GM23338 (cell line): ENCODE measurements around the gene MAMSTR. TPM values are rescaled to one million over a fixed set of nuclear protein-coding genes. Genes with fewer than 3 reads are reported as not detected.

ENCODE experiments used
- ATAC-seq: fragments of 200-7000 bp; cut with Tn5 transposase; 3 replicates; pipeline ENCODE4 v1.9.1; 2020
- DNase-seq: peaks from one replicate; pipeline ENCODE4 v3.0.0-alpha.2; 2015; ENCODE audit warnings: low spot score
- H2AFZ ChIP-seq: fragments of 200-600 bp; sonication (generic); 2 replicates; pipeline ENCODE4 v1.8.0; 2016; ENCODE audit warnings: antibody characterized with exemption, mild to moderate bottlenecking, moderate library complexity
- H3F3A ChIP-seq: fragments of 200-600 bp; sonication (generic); replicated peaks from 2 replicates; pipeline ENCODE4 v1.8.0; 2017; ENCODE audit warnings: antibody characterized with exemption, mixed run types, low read depth
- H3K27ac ChIP-seq: fragments of 200-600 bp; sonication (generic); 2 replicates; pipeline ENCODE4 v1.6.1; 2016; ENCODE audit warnings: low read depth
- H3K27me3 ChIP-seq: fragments of 200-600 bp; sonication (generic); 2 replicates; pipeline ENCODE4 v1.8.0; 2016; ENCODE audit warnings: mild to moderate bottlenecking, mixed run types, moderate library complexity; ENCODE audit not compliant: insufficient read depth
- H3K36me3 ChIP-seq: fragments of 200-600 bp; sonication (generic); 2 replicates; pipeline ENCODE4 v1.8.0; 2016; ENCODE audit warnings: mild to moderate bottlenecking; ENCODE audit not compliant: insufficient read depth
- H3K4me1 ChIP-seq: fragments of 200-600 bp; sonication (generic); 2 replicates; pipeline ENCODE4 v1.8.0; 2016; ENCODE audit warnings: mild to moderate bottlenecking, moderate library complexity; ENCODE audit not compliant: insufficient read depth
- H3K4me2 ChIP-seq: fragments of 200-600 bp; sonication (generic); 2 replicates; pipeline ENCODE4 v1.7.1; 2017; ENCODE audit warnings: mixed run types
- H3K4me3 ChIP-seq: fragments of 200-600 bp; sonication (generic); 2 replicates; pipeline ENCODE4 v1.6.1; 2016; ENCODE audit warnings: mixed run types
- H3K79me2 ChIP-seq: fragments of 200-600 bp; sonication (generic); replicated peaks from 2 replicates; pipeline ENCODE4 v1.8.0; 2017; ENCODE audit warnings: mild to moderate bottlenecking; ENCODE audit not compliant: insufficient read depth
- H3K9me2 ChIP-seq: fragments of 200-600 bp; sonication (generic); 2 replicates; pipeline ENCODE4 v1.8.0; 2017; ENCODE audit not compliant: insufficient read depth
- H4K20me1 ChIP-seq: fragments of 200-600 bp; sonication (generic); replicated peaks from 2 replicates; pipeline ENCODE4 v1.8.0; 2017; ENCODE audit warnings: mild to moderate bottlenecking; ENCODE audit not compliant: insufficient read depth
- H3K27ac Mint-ChIP-seq: 2 replicates; pipeline ENCODE4 v1.8.0; 2020; ENCODE audit warnings: inconsistent platforms, mild to moderate bottlenecking, moderate library complexity, mixed read lengths
- H3K27me3 Mint-ChIP-seq: 3 replicates; pipeline ENCODE4 v1.8.0; 2022; ENCODE audit warnings: low read depth, mild to moderate bottlenecking, moderate library complexity, mixed read lengths, inconsistent platforms; ENCODE audit not compliant: insufficient read depth, poor library complexity
- H3K36me3 Mint-ChIP-seq: 3 replicates; pipeline ENCODE4 v1.8.0; 2021; ENCODE audit warnings: low read depth, mild to moderate bottlenecking, inconsistent platforms, moderate library complexity, mixed read lengths
- H3K4me1 Mint-ChIP-seq: 3 replicates; pipeline ENCODE4 v1.8.0; 2020; ENCODE audit warnings: mild to moderate bottlenecking, inconsistent platforms, mixed read lengths
- H3K4me3 Mint-ChIP-seq: 3 replicates; pipeline ENCODE4 v1.8.0; 2021; ENCODE audit warnings: moderate library complexity, mild to moderate bottlenecking, inconsistent platforms, mixed read lengths
- H3K9me3 Mint-ChIP-seq: 3 replicates; pipeline ENCODE4 v1.8.0; 2020; ENCODE audit warnings: moderate library complexity, mild to moderate bottlenecking, inconsistent platforms, mixed read lengths
- EZH2phosphoT487 ChIP-seq: fragments of 200-600 bp; sonication (generic); IDR thresholded peaks from one replicate; pipeline ENCODE4 v1.8.1; 2018; ENCODE audit warnings: antibody characterized with exemption; ENCODE audit not compliant: unreplicated experiment
- JUNB ChIP-seq: IDR thresholded peaks from one replicate; pipeline ENCODE4 v1.6.1; 2016; ENCODE audit warnings: antibody characterized with exemption; ENCODE audit not compliant: unreplicated experiment
- NANOG ChIP-seq: IDR thresholded peaks from 2 replicates; pipeline ENCODE4 v1.6.1; 2016; ENCODE audit warnings: antibody characterized with exemption, borderline replicate concordance
- POLR2AphosphoS5 ChIP-seq: IDR thresholded peaks from 2 replicates; pipeline ENCODE4 v1.6.1; 2016; ENCODE audit warnings: antibody characterized with exemption, low read depth
- STAT1 ChIP-seq: IDR thresholded peaks from one replicate; pipeline ENCODE4 v1.6.1; 2016; ENCODE audit warnings: antibody characterized with exemption; ENCODE audit not compliant: unreplicated experiment
- ZNF114 ChIP-seq: fragments of 250-450 bp; sonication (Bioruptor Pico); IDR thresholded peaks from 2 replicates; pipeline ENCODE4 v1.5.0; 2020; ENCODE audit warnings: mild to moderate bottlenecking, moderate library complexity
- ZNF331 ChIP-seq: fragments of 250-450 bp; sonication (Bioruptor Pico); IDR thresholded peaks from 2 replicates; pipeline ENCODE4 v1.5.0; 2020; ENCODE audit warnings: low read depth, mild to moderate bottlenecking, moderate library complexity
- polyA plus RNA-seq: library from polyadenylated mRNA; unstranded; fragments of >200 nt; fragmentation: Nextera tagmentation; extraction: Ambion mirVana; gene quantifications from 2 replicates; pipeline ENCODE4 v1.2.1, GENCODE V29; 2016
- total RNA-seq: library from RNA; depleted of rRNA; stranded (reverse); fragments of >200 nt; shearing (Covaris generic); gene quantifications from 2 replicates; pipeline ENCODE4 v1.2.3, GENCODE V29; 2014
- TF ChIP-seq, protein P1 (sequence below): fragments of 250-450 bp; sonication (Bioruptor Pico); IDR thresholded peaks from 2 replicates; pipeline ENCODE4 v1.5.0; 2020; ENCODE audit warnings: mild to moderate bottlenecking, moderate library complexity
- TF ChIP-seq, protein P2 (sequence below): IDR thresholded peaks from one replicate; pipeline ENCODE4 v1.6.1; 2018; ENCODE audit warnings: antibody characterized with exemption; ENCODE audit not compliant: unreplicated experiment

MAMSTR gene
- total and polyA plus RNA-seq, 2 experiments from 2014 or later = 1.9 to 2.0 TPM

DNA sequence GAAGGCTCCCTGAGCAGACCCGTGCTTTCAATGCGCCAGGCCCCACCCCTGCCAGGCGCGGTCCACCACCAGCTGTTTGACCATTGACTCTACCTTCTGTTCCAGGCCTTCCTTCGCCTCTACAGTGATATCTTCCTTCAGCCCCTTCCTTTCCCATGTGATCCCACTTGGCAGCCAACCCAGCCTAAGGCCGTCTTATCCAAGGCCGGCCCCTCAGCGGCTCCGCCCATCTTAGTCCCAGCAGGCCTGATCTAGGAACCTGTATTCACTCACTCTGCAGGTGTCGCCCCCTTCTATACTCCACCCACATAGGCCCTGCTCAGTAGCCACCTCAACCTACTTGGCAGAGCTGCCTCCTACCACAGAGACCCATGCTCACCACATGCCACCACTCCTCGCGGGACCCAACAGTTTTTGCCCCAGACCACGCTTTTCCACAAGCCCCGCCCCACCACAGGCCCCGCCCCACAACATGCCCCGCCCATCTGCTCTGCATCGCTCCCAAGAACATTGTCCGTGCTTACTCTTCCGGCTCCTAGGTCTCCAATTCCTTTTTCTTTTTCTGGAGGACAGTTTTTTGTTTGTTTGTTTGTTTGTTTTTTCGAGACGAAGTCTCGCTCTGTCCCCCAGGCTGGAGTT lies 18.0 kb upstream of the MAMSTR start:
- Mint-ChIP-seq H3K4me1 (peaks cover 33% of the 10 kb centered on the region), H3K4me3 (peak overlapping the region; percentile 54), H3K27me3 (peaks cover 37% of the 10 kb centered on the region), H3K36me3 (peaks cover 4% of the 10 kb centered on the region), H3K9me3 (peaks cover 5% of the 10 kb centered on the region), H3K27ac (peak overlapping the region; percentile 78)
- ATAC-seq = peak; percentile 32
- Histone ChIP-seq H3K36me3 (no peaks in the 10 kb centered on the region), H3F3A (peaks cover 26% of the 10 kb centered on the region), H4K20me1 (no peaks in the 10 kb centered on the region), H3K27ac (peak overlapping the region; percentile 79; the same call in 1 of the 2 replicates), H3K79me2 (no peaks in the 10 kb centered on the region), H3K9me2 (peaks cover 2% of the 10 kb centered on the region; the same call in 1 of the 2 replicates), H3K4me3 (peak overlapping the region; percentile 51; the same call in 1 of the 2 replicates), H3K4me2 (peak overlapping the region; percentile 75), H3K4me1 (peaks cover 31% of the 10 kb centered on the region), H2AFZ (no peak overlapping the region), H3K27me3 (peaks cover 21% of the 10 kb centered on the region)
- peak; percentile 96 for DNase-seq
- TF ChIP-seq STAT1 (no peak), EZH2phosphoT487 (no peak), POLR2AphosphoS5 (peak; percentile 56)
- TF ChIP-seq, protein P1, sequence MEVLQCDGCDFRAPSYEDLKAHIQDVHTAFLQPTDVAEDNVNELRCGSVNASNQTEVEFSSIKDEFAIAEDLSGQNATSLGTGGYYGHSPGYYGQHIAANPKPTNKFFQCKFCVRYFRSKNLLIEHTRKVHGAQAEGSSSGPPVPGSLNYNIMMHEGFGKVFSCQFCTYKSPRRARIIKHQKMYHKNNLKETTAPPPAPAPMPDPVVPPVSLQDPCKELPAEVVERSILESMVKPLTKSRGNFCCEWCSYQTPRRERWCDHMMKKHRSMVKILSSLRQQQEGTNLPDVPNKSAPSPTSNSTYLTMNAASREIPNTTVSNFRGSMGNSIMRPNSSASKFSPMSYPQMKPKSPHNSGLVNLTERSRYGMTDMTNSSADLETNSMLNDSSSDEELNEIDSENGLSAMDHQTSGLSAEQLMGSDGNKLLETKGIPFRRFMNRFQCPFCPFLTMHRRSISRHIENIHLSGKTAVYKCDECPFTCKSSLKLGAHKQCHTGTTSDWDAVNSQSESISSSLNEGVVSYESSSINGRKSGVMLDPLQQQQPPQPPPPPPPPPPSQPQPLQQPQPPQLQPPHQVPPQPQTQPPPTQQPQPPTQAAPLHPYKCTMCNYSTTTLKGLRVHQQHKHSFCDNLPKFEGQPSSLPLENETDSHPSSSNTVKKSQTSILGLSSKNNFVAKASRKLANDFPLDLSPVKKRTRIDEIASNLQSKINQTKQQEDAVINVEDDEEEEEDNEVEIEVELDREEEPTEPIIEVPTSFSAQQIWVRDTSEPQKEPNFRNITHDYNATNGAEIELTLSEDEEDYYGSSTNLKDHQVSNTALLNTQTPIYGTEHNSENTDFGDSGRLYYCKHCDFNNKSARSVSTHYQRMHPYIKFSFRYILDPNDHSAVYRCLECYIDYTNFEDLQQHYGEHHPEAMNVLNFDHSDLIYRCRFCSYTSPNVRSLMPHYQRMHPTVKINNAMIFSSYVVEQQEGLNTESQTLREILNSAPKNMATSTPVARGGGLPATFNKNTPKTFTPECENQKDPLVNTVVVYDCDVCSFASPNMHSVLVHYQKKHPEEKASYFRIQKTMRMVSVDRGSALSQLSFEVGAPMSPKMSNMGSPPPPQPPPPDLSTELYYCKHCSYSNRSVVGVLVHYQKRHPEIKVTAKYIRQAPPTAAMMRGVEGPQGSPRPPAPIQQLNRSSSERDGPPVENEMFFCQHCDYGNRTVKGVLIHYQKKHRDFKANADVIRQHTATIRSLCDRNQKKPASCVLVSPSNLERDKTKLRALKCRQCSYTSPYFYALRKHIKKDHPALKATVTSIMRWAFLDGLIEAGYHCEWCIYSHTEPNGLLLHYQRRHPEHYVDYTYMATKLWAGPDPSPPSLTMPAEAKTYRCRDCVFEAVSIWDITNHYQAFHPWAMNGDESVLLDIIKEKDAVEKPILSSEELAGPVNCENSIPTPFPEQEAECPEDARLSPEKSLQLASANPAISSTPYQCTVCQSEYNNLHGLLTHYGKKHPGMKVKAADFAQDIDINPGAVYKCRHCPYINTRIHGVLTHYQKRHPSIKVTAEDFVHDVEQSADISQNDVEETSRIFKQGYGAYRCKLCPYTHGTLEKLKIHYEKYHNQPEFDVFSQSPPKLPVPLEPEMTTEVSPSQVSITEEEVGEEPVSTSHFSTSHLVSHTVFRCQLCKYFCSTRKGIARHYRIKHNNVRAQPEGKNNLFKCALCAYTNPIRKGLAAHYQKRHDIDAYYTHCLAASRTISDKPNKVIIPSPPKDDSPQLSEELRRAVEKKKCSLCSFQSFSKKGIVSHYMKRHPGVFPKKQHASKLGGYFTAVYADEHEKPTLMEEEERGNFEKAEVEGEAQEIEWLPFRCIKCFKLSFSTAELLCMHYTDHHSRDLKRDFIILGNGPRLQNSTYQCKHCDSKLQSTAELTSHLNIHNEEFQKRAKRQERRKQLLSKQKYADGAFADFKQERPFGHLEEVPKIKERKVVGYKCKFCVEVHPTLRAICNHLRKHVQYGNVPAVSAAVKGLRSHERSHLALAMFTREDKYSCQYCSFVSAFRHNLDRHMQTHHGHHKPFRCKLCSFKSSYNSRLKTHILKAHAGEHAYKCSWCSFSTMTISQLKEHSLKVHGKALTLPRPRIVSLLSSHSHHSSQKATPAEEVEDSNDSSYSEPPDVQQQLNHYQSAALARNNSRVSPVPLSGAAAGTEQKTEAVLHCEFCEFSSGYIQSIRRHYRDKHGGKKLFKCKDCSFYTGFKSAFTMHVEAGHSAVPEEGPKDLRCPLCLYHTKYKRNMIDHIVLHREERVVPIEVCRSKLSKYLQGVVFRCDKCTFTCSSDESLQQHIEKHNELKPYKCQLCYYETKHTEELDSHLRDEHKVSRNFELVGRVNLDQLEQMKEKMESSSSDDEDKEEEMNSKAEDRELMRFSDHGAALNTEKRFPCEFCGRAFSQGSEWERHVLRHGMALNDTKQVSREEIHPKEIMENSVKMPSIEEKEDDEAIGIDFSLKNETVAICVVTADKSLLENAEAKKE = no peak

DNA sequence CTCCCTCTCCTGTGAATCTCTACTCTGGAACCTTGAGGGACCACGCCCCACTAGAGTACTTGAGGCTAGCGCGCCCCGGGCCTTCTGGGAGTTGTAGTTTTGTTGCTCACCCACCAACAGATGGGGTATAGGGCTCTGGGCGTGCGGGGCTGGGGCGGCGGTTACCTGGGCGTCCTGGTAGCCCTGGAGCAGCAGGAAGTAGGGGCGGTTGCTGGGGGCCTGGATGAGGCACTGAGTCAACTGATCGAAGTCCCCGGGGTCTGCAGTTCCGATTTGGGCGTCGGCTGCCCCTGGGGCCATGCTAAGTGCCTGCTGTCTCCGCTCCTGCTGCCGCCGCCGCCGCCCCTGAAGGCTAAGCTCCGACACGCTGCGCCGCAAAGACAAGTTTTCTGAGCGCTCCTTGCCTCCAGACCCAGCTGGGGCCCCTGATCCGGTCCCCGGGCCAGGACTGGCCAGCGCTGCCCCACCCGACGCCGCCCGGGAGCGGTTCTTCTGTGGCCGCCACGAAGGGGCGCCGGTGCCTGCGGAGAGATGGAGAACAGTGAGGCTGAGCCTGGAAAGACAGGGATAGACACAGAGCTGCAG lies 15.6 kb upstream of the MAMSTR start:
- Mint-ChIP-seq H3K36me3 (peaks cover 4% of the 10 kb centered on the region), H3K4me1 (peaks cover 22% of the 10 kb centered on the region), H3K9me3 (peaks cover 5% of the 10 kb centered on the region), H3K4me3 (peak overlapping the region; percentile 77), H3K27ac (peak overlapping the region; percentile 10; the same call in 1 of the 2 replicates), H3K27me3 (peaks cover 29% of the 10 kb centered on the region)
- peak overlapping the region; percentile 88 for H3K4me2 ChIP-seq
- H3K27ac ChIP-seq = no peak overlapping the region
- H3K4me3 ChIP-seq = peak overlapping the region; percentile 68
- DNase-seq (peak; percentile 98), ATAC-seq (peak; percentile 65)
- H3K4me1 ChIP-seq = peaks cover 19% of the 10 kb centered on the region
- no peaks in the 10 kb centered on the region for H3K36me3 ChIP-seq
- no peaks in the 10 kb centered on the region for H4K20me1 ChIP-seq
- H3K79me2 ChIP-seq = no peaks in the 10 kb centered on the region
- peaks cover 18% of the 10 kb centered on the region; the same call in 1 of the 2 replicates for H3F3A ChIP-seq
- peak overlapping the region; percentile 84; the same call in 1 of the 2 replicates for H2AFZ ChIP-seq
- peaks cover 16% of the 10 kb centered on the region for H3K27me3 ChIP-seq
- H3K9me2 ChIP-seq = peaks cover 2% of the 10 kb centered on the region; the same call in 1 of the 2 replicates
- TF ChIP-seq ZNF331 (CRISPR knock-in tag) (no peak), JUNB (no peak), NANOG (no peak), ZNF114 (CRISPR knock-in tag) (no peak), POLR2AphosphoS5 (peak; percentile 41; the same call in 1 of the 2 replicates), STAT1 (no peak)
- TF ChIP-seq, protein P2, sequence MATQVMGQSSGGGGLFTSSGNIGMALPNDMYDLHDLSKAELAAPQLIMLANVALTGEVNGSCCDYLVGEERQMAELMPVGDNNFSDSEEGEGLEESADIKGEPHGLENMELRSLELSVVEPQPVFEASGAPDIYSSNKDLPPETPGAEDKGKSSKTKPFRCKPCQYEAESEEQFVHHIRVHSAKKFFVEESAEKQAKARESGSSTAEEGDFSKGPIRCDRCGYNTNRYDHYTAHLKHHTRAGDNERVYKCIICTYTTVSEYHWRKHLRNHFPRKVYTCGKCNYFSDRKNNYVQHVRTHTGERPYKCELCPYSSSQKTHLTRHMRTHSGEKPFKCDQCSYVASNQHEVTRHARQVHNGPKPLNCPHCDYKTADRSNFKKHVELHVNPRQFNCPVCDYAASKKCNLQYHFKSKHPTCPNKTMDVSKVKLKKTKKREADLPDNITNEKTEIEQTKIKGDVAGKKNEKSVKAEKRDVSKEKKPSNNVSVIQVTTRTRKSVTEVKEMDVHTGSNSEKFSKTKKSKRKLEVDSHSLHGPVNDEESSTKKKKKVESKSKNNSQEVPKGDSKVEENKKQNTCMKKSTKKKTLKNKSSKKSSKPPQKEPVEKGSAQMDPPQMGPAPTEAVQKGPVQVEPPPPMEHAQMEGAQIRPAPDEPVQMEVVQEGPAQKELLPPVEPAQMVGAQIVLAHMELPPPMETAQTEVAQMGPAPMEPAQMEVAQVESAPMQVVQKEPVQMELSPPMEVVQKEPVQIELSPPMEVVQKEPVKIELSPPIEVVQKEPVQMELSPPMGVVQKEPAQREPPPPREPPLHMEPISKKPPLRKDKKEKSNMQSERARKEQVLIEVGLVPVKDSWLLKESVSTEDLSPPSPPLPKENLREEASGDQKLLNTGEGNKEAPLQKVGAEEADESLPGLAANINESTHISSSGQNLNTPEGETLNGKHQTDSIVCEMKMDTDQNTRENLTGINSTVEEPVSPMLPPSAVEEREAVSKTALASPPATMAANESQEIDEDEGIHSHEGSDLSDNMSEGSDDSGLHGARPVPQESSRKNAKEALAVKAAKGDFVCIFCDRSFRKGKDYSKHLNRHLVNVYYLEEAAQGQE = no peak
